ENCODE data around the gene SPTB.

The SPTB gene

DNA sequence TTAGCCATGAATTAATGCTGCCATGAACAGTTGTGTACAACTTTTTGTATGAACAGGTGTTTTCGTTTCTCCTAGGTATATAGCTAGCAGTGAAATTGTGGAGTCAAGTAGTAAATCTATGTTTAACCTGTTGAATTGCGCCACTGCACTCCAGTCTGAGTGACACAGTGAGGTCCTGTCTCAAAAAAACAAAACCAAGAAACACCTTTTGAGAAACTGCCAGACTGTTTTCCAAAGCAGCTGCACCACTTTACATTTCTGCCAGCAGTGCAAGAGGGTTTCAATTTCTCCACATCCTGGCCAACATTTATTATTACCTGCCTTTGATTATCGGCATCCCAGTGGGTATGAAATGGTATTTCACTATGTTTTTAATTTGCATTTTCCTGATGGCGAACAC is 178.8 kb downstream of the SPTB start:
- no peak overlapping the region for H3K4me3 ChIP-seq (ENCODE audit: low read depth, low read length)
- no peaks in the 10 kb centered on the region for H3K36me3 ChIP-seq
- H3K9me3 ChIP-seq = no peaks in the 10 kb centered on the region
- no peak for DNase-seq
- TF ChIP-seq, protein P1, sequence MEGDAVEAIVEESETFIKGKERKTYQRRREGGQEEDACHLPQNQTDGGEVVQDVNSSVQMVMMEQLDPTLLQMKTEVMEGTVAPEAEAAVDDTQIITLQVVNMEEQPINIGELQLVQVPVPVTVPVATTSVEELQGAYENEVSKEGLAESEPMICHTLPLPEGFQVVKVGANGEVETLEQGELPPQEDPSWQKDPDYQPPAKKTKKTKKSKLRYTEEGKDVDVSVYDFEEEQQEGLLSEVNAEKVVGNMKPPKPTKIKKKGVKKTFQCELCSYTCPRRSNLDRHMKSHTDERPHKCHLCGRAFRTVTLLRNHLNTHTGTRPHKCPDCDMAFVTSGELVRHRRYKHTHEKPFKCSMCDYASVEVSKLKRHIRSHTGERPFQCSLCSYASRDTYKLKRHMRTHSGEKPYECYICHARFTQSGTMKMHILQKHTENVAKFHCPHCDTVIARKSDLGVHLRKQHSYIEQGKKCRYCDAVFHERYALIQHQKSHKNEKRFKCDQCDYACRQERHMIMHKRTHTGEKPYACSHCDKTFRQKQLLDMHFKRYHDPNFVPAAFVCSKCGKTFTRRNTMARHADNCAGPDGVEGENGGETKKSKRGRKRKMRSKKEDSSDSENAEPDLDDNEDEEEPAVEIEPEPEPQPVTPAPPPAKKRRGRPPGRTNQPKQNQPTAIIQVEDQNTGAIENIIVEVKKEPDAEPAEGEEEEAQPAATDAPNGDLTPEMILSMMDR (IDR thresholded peaks at IDR 0.05; ENCODE audit: low read depth, low read length) = no peak
- H3K27me3 ChIP-seq = no peaks in the 10 kb centered on the region
- peaks cover 4% of the 10 kb centered on the region; the same call in 1 of the 2 replicates for H3K4me1 ChIP-seq

DNA sequence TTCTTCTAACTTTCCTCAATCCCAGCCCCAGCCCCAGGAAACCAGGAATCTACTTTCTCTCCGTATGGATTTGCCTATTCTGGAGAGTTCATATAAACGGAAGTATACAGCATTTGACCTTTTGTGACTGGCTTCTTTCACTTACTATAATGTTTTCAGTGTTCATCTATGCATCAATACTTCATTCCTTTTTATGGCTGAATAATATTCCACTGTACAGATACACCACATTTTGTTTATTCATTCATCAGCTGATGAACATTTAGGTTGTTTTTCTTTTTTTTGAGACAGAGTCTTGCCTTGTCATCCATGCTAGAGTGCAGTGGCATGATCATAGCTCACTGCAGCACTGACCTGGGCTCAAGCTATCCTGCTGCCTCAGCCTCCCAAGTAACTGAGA is 179.4 kb downstream of the SPTB start:
- TF ChIP-seq, protein P1 (IDR thresholded peaks at IDR 0.05; ENCODE audit: low read depth, low read length) = no peak
- no peaks in the 10 kb centered on the region for H3K27me3 ChIP-seq
- no peak overlapping the region for H3K4me3 ChIP-seq (ENCODE audit: low read depth, low read length)
- H3K9me3 ChIP-seq = no peaks in the 10 kb centered on the region
- H3K4me1 ChIP-seq = 0 out of 2 replicates have a peak, but pooled peaks cover 2% of the 10 kb centered on the region
- DNase-seq = no peak
- no peaks in the 10 kb centered on the region for H3K36me3 ChIP-seq

DNA sequence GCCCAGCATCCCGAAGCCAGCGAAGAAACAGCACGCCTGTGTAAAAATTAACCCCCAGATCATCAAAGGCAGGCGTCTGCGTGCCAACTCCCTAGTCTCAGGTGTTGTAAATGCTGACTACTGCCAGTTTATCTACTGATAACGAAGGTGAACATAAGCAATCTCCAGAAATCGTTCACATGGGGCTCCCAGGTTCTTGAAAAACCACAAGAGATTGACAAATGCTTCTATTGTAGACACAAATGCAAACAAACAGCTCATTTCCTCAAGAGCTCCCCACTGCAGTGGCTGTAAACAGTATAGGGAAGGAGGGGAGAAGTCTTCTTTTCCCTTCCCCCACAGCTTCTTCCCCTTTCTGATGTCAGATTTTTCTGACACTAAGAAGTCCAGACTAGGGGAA is 180.8 kb downstream of the SPTB start:
- TF ChIP-seq, protein P1 (IDR thresholded peaks at IDR 0.05; ENCODE audit: low read depth, low read length) = no peak
- DNase-seq = no peak
- Histone ChIP-seq H3K9me3 (no peaks in the 10 kb centered on the region), H3K27me3 (no peaks in the 10 kb centered on the region), H3K4me3 (ENCODE audit: low read depth, low read length) (no peak overlapping the region), H3K4me1 (peaks cover 6% of the 10 kb centered on the region; the same call in 1 of the 2 replicates), H3K36me3 (no peaks in the 10 kb centered on the region)

DNA sequence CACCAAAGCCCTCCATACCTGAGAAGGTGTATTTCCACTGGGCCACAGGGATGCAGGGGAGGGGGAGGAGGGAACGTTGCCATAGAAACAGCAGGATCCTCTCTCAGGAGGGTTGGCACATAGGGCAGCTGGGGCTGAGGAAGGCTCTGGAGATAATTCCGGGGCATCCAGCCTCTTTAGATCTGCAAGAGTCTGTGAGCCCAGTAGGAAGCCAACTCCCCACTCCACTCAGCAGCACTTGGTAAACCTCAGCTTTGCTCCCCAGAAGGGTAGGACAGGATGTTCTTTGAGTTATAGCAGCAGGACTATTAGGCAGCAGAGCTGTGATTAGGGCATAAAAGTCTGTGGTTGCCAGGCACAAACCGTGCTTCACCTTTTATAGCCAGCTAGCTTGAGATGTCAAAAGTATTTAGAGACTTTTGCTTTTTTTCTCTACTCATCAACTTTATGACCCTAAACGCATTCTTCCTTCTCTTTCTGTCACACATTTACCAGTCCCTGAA is 183.3 kb downstream of the SPTB start:
- TF ChIP-seq, protein P1 (IDR thresholded peaks at IDR 0.05; ENCODE audit: low read depth, low read length) = no peak
- H3K36me3 ChIP-seq = no peaks in the 10 kb centered on the region
- no peak overlapping the region for H3K4me3 ChIP-seq (ENCODE audit: low read depth, low read length)
- peaks cover 16% of the 10 kb centered on the region for H3K4me1 ChIP-seq
- no peaks in the 10 kb centered on the region for H3K27me3 ChIP-seq
- no peak for DNase-seq
- H3K9me3 ChIP-seq = no peaks in the 10 kb centered on the region

Measured in BE2C (cell line).